GM06990 (cell line): Measurements from ENCODE around the gene PPP2R3A.

Source experiments
- DNase-seq: peaks from one replicate; pipeline ENCODE4 v3.0.0-alpha.2; 2011; ENCODE audit not compliant: insufficient read length; ENCODE audit errors: extremely low read depth
- H3K27me3 ChIP-seq: replicated peaks from 2 replicates; pipeline ENCODE4 v1.6.0; 2011; ENCODE audit warnings: low read length; ENCODE audit not compliant: control insufficient read depth, insufficient read depth
- H3K36me3 ChIP-seq: 2 replicates; pipeline ENCODE4 v1.5.1; 2011; ENCODE audit warnings: low read length; ENCODE audit not compliant: control insufficient read depth, insufficient read depth
- H3K4me3 ChIP-seq: replicated peaks from 2 replicates; pipeline ENCODE4 v1.5.1; 2011; ENCODE audit warnings: low read depth, mild to moderate bottlenecking, control low read depth, low read length
- TF ChIP-seq, protein P1 (sequence below): IDR thresholded peaks from 2 replicates; pipeline ENCODE4 v1.5.1; 2011; ENCODE audit warnings: low read length, control low read depth, mild to moderate bottlenecking, inconsistent platforms; ENCODE audit not compliant: insufficient read depth, poor library complexity, severe bottlenecking

PPP2R3A gene

DNA sequence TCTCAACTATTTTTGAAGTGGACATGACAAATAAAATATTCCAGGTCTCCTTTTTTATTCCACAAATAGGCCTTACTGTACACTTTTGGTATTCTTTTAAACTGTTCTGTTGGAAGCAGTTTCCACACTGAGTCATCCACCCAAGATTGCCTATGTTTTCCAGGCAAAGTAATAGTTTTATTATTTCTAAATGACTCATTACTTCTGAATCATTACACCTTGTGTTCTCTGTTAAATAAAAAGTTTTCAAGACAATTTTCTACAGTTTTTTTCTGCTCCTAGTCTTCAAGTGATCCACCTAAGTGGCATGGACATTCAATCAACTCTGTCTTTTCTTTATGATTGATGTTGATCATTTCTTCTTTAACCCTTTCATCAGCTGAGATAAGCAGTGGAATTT is 26.5 kb downstream of the PPP2R3A start:
- Histone ChIP-seq H3K36me3 (no peaks in the 10 kb centered on the region), H3K4me3 (no peak overlapping the region), H3K27me3 (no peaks in the 10 kb centered on the region)
- no peak for DNase-seq
- TF ChIP-seq, protein P1, sequence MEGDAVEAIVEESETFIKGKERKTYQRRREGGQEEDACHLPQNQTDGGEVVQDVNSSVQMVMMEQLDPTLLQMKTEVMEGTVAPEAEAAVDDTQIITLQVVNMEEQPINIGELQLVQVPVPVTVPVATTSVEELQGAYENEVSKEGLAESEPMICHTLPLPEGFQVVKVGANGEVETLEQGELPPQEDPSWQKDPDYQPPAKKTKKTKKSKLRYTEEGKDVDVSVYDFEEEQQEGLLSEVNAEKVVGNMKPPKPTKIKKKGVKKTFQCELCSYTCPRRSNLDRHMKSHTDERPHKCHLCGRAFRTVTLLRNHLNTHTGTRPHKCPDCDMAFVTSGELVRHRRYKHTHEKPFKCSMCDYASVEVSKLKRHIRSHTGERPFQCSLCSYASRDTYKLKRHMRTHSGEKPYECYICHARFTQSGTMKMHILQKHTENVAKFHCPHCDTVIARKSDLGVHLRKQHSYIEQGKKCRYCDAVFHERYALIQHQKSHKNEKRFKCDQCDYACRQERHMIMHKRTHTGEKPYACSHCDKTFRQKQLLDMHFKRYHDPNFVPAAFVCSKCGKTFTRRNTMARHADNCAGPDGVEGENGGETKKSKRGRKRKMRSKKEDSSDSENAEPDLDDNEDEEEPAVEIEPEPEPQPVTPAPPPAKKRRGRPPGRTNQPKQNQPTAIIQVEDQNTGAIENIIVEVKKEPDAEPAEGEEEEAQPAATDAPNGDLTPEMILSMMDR: no peak

DNA sequence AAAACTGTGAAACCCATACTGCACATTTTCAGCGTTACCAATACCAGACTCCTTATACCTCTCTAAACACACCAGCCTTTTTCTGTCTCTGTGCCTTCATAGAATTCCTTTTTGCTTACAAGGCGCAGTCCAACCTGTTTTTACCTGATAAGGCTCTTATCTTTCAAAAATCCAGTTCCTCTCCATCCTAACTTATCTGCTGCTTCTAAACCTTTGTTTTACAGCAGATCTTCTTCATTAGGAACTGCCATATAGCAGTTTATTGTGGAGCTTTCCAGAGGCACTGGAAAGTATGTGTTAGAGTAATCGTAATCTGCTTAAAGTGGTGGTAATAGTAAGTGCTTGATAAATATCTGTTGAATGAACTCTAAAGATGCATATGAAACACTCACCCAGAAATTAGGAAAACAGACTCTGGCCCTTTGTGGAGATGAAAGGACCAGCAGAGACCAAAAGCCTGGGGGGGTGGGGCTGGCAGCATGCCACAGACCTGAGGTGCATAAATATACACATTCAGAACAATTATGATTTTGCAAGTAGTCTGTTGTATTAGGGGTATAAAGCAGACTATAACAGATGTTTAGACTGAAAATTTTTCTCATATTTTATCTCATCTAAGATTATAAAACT is 29.3 kb downstream of the PPP2R3A start:
- Histone ChIP-seq H3K36me3 (no peaks in the 10 kb centered on the region), H3K27me3 (no peaks in the 10 kb centered on the region), H3K4me3 (no peak overlapping the region)
- DNase-seq: no peak
- TF ChIP-seq, protein P1: no peak

DNA sequence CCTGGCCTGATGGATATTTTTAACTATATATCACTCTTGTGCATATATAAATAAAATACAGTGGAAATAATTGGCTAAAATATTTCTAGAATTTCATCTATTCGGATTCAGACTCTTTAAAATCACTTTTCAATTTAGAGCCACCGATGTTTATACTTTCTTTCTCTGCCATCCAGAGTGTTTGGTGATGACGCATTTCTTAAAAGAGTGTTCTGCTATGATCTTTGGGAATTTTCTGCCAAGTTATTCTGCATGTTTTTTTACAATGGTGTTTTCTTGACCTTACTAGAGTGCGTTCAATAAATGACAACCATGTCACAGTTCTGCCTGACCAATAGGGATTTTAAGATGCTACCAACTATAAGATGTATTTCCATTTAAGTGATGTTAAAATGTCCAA is 30.2 kb downstream of the PPP2R3A start:
- no peaks in the 10 kb centered on the region for H3K36me3 ChIP-seq
- no peak for DNase-seq
- no peak overlapping the region for H3K4me3 ChIP-seq
- TF ChIP-seq, protein P1: no peak
- no peaks in the 10 kb centered on the region for H3K27me3 ChIP-seq

DNA sequence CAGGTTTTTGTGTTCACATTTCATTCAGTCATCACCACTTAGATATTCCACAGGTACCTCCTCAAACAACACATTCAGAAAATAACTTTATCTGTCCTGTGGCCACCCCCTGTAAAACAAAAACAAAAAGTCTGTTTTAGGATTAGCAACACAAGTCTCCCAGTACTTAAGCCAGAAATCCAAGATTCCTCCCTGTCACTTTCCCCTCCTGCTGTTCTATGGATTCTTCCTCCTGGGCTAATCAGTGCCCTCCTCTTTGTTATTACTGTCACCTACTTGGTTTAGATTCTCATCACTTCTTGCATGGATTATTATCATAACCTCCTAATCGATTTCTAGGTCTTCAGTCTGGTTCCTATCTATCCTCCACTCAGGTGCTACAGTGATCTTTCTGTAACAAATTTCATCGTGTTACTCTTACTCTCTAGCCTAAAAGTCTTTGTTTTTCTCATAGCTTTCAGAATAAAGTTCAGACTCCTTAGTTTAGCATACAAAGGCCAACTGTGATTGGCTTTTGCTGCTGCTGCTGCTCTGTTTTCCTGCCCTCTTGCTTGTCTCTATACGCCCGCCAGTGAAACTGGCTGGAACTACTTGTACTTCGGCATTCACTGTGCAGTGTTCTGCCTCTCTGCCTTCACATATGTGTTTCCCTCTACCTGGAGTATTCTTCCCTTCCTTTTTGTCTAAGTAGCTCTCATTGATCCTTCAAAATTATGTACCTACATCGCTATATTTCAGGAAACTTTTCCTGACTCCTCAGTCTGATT is 32.2 kb downstream of the PPP2R3A start:
- TF ChIP-seq, protein P1: no peak
- no peak overlapping the region for H3K4me3 ChIP-seq
- H3K36me3 ChIP-seq: no peaks in the 10 kb centered on the region
- no peak for DNase-seq
- H3K27me3 ChIP-seq: no peaks in the 10 kb centered on the region

DNA sequence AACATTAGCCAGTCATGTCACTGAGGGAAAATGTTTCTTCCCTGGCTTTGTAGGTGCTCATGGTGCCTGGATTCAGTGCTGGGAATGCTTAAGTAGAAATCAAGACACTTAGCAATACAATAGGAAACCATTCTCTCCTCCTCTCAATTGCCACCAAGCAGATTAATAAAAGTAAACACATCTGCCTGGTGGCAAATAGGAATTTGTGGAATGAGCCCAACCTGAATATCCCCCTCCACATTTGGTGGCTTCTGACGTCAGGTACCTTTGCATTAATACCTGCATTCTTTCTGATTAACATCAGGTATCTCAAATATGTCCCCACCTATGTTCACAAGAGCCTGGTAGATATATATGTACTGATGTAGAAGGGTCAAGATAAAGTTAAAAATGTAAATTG is 42.7 kb downstream of the PPP2R3A start:
- no peaks in the 10 kb centered on the region; the same call in 1 of the 2 replicates for H3K27me3 ChIP-seq
- no peaks in the 10 kb centered on the region for H3K36me3 ChIP-seq
- TF ChIP-seq, protein P1: no peak
- no peak for DNase-seq
- H3K4me3 ChIP-seq: no peak overlapping the region
